Karpas-422 (cell line): ENCODE data around the gene EAF1. TPM values are rescaled to one million over a fixed set of nuclear protein-coding genes. Genes with fewer than 3 reads are reported as not detected.

Experiments used
- DNase-seq: peaks from one replicate; pipeline ENCODE4 v3.0.0-alpha.2; 2015
- H2AFZ ChIP-seq: fragments of 200-600 bp; sonication (generic); 2 replicates; pipeline ENCODE4 v1.6.1; 2014; ENCODE audit warnings: antibody characterized with exemption, low read length, mixed read lengths
- H3K27ac ChIP-seq: fragments of 200-600 bp; sonication (generic); 2 replicates; pipeline ENCODE4 v1.5.1; 2014; ENCODE audit warnings: mild to moderate bottlenecking, low read length, moderate library complexity
- H3K27me3 ChIP-seq: fragments of 200-600 bp; sonication (generic); 2 replicates; pipeline ENCODE4 v1.6.1; 2014; ENCODE audit warnings: low read length, mixed read lengths
- H3K36me3 ChIP-seq: fragments of 200-600 bp; sonication (generic); 2 replicates; pipeline ENCODE4 v1.6.1; 2014; ENCODE audit warnings: low read length, mixed read lengths; ENCODE audit not compliant: insufficient read depth
- H3K4me1 ChIP-seq: fragments of 200-600 bp; sonication (generic); 2 replicates; pipeline ENCODE4 v1.6.1; 2014; ENCODE audit warnings: mild to moderate bottlenecking, low read length, mixed read lengths
- H3K4me2 ChIP-seq: fragments of 200-600 bp; sonication (generic); 2 replicates; pipeline ENCODE4 v1.6.1; 2014; ENCODE audit warnings: low read length, low read depth, mild to moderate bottlenecking; ENCODE audit not compliant: poor library complexity, severe bottlenecking
- H3K4me3 ChIP-seq: fragments of 200-600 bp; sonication (generic); 2 replicates; pipeline ENCODE4 v1.5.1; 2014; ENCODE audit warnings: mild to moderate bottlenecking, antibody characterized with exemption, low read length, mixed read lengths
- H3K79me2 ChIP-seq: fragments of 200-600 bp; sonication (generic); 2 replicates; pipeline ENCODE4 v1.6.1; 2014; ENCODE audit warnings: mild to moderate bottlenecking, low read length, mixed read lengths
- H3K9ac ChIP-seq: fragments of 200-600 bp; sonication (generic); 2 replicates; pipeline ENCODE4 v1.6.0; 2014; ENCODE audit warnings: low read length
- H3K9me2 ChIP-seq: fragments of 200-600 bp; sonication (generic), shearing (Covaris generic); replicated peaks from 2 replicates; pipeline ENCODE4 v1.6.0; 2014; ENCODE audit warnings: mild to moderate bottlenecking, low read length, moderate library complexity; ENCODE audit not compliant: insufficient read depth
- H3K9me3 ChIP-seq: fragments of 300-700, 200-600 bp; sonication (generic); 2 replicates; pipeline ENCODE4 v1.6.1; 2014; ENCODE audit warnings: low read length, mixed read lengths
- H4K20me1 ChIP-seq: fragments of 200-600 bp; sonication (generic); 2 replicates; pipeline ENCODE4 v1.6.1; 2014; ENCODE audit warnings: mild to moderate bottlenecking, antibody characterized with exemption, low read length, low read depth; ENCODE audit not compliant: insufficient read depth
- total RNA-seq: library from RNA; depleted of rRNA; stranded (reverse); fragments of >200 nt; shearing (Covaris generic); gene quantifications from 2 replicates; pipeline ENCODE4 v1.2.3, GENCODE V29; 2014; ENCODE audit warnings: low replicate concordance

Gene EAF1
- total RNA-seq, 1 experiment from 2014 or later = 29.2 TPM

GRCh38 chr3:15449489-15450224 lies 22.3 kb downstream of the EAF1 start:
- H3K27ac ChIP-seq = no peak overlapping the region
- H4K20me1 ChIP-seq = no peaks in the 10 kb centered on the region
- H3K9ac ChIP-seq = no peak overlapping the region
- H3K27me3 ChIP-seq = no peaks in the 10 kb centered on the region
- H3K4me2 ChIP-seq = no peak overlapping the region
- H3K4me1 ChIP-seq = no peaks in the 10 kb centered on the region
- no peak overlapping the region for H2AFZ ChIP-seq
- no peaks in the 10 kb centered on the region for H3K9me3 ChIP-seq
- H3K36me3 ChIP-seq = no peaks in the 10 kb centered on the region
- H3K79me2 ChIP-seq = no peaks in the 10 kb centered on the region
- DNase-seq = no peak
- H3K4me3 ChIP-seq = no peak overlapping the region
- no peaks in the 10 kb centered on the region for H3K9me2 ChIP-seq

GRCh38 chr3:15450438-15451215 lies 23.2 kb downstream of the EAF1 start:
- no peak overlapping the region for H3K9ac ChIP-seq
- no peaks in the 10 kb centered on the region for H3K27me3 ChIP-seq
- no peak overlapping the region for H3K4me2 ChIP-seq
- H3K4me3 ChIP-seq = no peak overlapping the region
- no peak for DNase-seq
- no peaks in the 10 kb centered on the region for H3K36me3 ChIP-seq
- H4K20me1 ChIP-seq = no peaks in the 10 kb centered on the region
- H2AFZ ChIP-seq = no peak overlapping the region
- H3K9me3 ChIP-seq = no peaks in the 10 kb centered on the region
- H3K79me2 ChIP-seq = no peaks in the 10 kb centered on the region
- no peaks in the 10 kb centered on the region for H3K4me1 ChIP-seq
- H3K27ac ChIP-seq = no peak overlapping the region
- H3K9me2 ChIP-seq = no peaks in the 10 kb centered on the region

DNA sequence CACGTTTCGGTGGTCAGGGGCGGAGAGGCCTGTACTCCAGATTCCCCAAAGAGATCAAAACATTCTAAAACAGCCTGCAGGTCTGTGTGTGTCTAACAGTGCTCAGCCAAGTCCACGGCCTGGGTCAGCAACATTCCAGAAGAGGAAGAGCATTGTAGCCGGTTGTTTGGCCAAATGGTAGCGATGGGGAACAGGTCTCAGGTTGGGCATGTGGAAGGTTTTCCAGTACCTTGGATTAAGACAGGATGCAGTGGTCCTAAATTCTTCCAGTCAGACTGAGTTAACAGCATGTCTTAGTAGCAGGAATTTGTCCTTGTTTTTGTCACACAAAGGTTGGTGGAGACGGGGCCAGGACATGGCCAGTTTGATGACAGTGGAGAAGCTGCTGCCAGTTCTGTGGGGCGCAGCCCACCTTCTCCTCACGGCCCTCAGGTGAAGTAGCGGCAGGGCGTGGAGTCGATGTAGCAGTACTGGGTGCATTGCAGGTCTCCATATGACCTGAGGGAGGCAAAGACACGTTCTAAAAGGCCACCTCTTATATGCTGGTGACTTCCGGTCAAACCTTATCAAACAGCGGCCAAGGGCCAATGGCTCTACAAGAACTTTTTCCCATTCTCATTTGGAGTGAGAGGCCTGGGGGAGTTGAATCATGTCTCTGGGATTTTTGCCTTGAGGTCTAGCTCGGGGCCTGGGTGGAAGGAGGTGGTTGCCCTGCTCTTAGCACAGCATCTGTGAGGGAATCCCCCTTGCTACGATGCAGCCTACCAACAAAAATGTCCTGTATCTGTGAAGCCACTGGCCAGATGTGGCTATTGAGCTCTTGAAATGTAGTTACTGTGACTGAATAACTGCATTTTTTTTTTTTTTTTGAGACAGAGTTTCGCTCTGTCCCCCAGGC lies 24.1 kb downstream of the EAF1 start:
- Histone ChIP-seq H3K36me3 (no peaks in the 10 kb centered on the region), H3K79me2 (no peaks in the 10 kb centered on the region), H3K27me3 (no peaks in the 10 kb centered on the region), H3K4me1 (no peaks in the 10 kb centered on the region), H3K9me2 (no peaks in the 10 kb centered on the region), H3K9me3 (no peaks in the 10 kb centered on the region), H4K20me1 (no peaks in the 10 kb centered on the region), H3K27ac (no peak overlapping the region), H2AFZ (no peak overlapping the region), H3K9ac (no peak overlapping the region), H3K4me2 (no peak overlapping the region), H3K4me3 (no peak overlapping the region)
- DNase-seq = no peak

DNA sequence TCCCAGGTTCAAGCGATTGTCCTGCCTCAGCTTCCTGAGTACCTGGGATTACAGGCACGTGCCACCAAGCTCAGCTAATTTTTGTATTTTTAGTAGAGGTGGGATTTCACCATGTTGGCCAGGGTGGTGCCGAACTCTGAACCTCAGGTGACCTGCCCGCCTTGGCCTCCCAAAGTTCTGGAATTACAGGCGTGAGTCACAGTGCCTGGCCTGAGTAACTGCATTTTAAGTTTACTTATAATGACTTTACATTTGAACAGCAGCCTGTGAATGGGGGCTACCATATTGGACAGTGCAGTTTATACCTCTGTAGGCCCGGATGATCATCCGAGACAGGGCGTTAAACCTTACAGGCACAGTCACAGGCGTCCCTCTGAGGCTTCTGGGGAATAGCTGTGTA lies 24.8 kb downstream of the EAF1 start:
- Histone ChIP-seq H3K9ac (no peak overlapping the region), H3K4me3 (no peak overlapping the region), H3K9me2 (no peaks in the 10 kb centered on the region), H3K27ac (no peak overlapping the region), H4K20me1 (no peaks in the 10 kb centered on the region), H3K79me2 (no peaks in the 10 kb centered on the region), H3K36me3 (no peaks in the 10 kb centered on the region), H2AFZ (no peak overlapping the region), H3K27me3 (no peaks in the 10 kb centered on the region), H3K9me3 (no peaks in the 10 kb centered on the region), H3K4me2 (no peak overlapping the region), H3K4me1 (no peaks in the 10 kb centered on the region)
- DNase-seq = no peak

DNA sequence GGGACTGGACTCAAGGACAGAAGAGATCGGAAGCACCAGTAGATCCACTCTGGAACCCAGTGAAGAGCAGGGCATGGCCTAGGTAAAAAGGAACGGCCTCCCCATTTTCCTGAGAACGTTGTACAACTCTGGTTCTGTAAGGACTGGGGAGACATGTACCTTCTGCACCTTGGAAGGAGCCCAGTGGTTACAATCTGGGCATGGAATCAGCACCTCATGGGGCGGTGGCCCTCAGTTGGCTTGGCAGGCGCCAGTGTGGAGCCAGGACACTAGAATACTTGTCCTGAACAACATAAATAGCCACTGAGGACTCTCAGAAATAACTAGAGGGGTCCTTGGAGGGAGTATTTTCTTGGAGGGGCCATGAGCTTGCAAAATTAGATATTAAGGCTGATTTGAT lies 25.6 kb downstream of the EAF1 start:
- Histone ChIP-seq H4K20me1 (no peaks in the 10 kb centered on the region), H3K36me3 (no peaks in the 10 kb centered on the region), H3K4me2 (no peak overlapping the region), H3K4me1 (no peaks in the 10 kb centered on the region), H3K9me2 (no peaks in the 10 kb centered on the region), H3K27ac (no peak overlapping the region), H3K27me3 (no peaks in the 10 kb centered on the region), H3K4me3 (no peak overlapping the region), H2AFZ (no peak overlapping the region), H3K9me3 (no peaks in the 10 kb centered on the region), H3K79me2 (no peaks in the 10 kb centered on the region), H3K9ac (no peak overlapping the region)
- no peak for DNase-seq

DNA sequence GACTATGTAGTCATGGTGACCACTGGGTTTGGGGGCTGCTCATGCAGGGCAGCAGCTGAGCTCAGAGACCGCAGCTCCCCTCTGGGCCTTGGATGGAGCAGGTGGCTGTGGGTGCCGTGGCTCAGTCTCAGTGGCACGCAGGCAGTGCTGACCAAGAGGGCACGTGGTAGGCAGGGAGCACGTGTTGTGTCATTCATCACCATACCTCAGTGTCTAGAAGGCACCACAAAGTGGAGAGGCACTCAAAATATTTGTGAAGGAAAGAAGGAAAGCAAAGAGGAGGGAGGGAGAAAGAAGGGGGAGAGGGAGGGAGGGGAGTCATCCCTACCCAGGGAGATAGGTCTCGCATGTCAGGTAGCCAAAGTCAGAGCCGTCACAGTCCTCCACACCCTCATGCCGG lies 26.1 kb downstream of the EAF1 start:
- no peaks in the 10 kb centered on the region for H3K4me1 ChIP-seq
- H3K9ac ChIP-seq = no peak overlapping the region
- H3K9me3 ChIP-seq = no peaks in the 10 kb centered on the region
- DNase-seq = no peak
- no peaks in the 10 kb centered on the region for H3K27me3 ChIP-seq
- H3K27ac ChIP-seq = no peak overlapping the region
- no peak overlapping the region for H2AFZ ChIP-seq
- H3K36me3 ChIP-seq = no peaks in the 10 kb centered on the region
- no peak overlapping the region for H3K4me2 ChIP-seq
- no peaks in the 10 kb centered on the region for H3K9me2 ChIP-seq
- H4K20me1 ChIP-seq = no peaks in the 10 kb centered on the region
- H3K4me3 ChIP-seq = no peak overlapping the region
- no peaks in the 10 kb centered on the region for H3K79me2 ChIP-seq

GRCh38 chr3:15453991-15454625 lies 26.7 kb downstream of the EAF1 start:
- no peaks in the 10 kb centered on the region for H3K9me2 ChIP-seq
- no peak overlapping the region for H3K27ac ChIP-seq
- no peaks in the 10 kb centered on the region for H3K27me3 ChIP-seq
- DNase-seq = no peak
- no peak overlapping the region for H3K9ac ChIP-seq
- no peaks in the 10 kb centered on the region for H3K79me2 ChIP-seq
- H3K36me3 ChIP-seq = no peaks in the 10 kb centered on the region
- no peak overlapping the region for H3K4me3 ChIP-seq
- no peak overlapping the region for H2AFZ ChIP-seq
- no peaks in the 10 kb centered on the region for H4K20me1 ChIP-seq
- no peaks in the 10 kb centered on the region for H3K9me3 ChIP-seq
- no peaks in the 10 kb centered on the region for H3K4me1 ChIP-seq
- no peak overlapping the region for H3K4me2 ChIP-seq
